ENCODE results near the gene SAMD4B. TPM values are rescaled to one million over a fixed set of nuclear protein-coding genes. Genes with fewer than 3 reads are reported as not detected.

The SAMD4B gene
- total RNA-seq, 3 donors from 2014 or later (not counting 1 experiment from before 2014, with no cell fraction given) = 67.8 to 80.8 (median 78.9) TPM

DNA sequence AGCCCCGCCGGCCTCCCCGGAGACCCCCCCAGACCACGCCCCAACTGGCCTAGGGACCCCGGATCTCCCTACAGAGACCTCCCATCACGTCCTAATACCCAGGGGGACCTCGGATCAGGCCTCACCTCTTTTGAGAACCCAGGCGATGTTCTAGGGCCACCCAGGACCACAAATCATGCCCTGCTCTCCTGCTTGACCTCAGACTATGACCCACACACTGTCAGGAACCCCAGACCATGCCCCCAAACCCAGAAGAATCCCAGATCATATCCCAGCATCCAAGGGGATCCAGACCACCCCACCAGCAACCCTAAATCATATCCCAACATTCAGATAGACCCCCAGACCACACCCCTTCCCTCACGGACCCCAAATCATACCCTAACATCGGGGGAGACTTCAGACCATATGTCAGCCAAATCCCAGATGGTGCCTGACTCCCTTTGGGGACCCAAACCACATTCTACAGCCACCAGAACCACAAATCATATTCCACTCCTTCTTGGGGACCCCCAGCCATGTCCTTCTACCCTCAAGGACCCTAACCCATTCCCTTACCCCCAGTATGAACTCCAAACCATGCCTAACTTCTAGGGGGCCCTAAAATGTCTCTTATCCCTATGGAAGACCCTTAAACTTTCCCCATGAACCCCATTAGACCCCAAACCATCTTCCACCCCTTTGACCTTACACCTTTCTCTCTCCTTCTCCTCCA is 20.9 kb upstream of the SAMD4B start:
- TF ChIP-seq, protein P1, sequence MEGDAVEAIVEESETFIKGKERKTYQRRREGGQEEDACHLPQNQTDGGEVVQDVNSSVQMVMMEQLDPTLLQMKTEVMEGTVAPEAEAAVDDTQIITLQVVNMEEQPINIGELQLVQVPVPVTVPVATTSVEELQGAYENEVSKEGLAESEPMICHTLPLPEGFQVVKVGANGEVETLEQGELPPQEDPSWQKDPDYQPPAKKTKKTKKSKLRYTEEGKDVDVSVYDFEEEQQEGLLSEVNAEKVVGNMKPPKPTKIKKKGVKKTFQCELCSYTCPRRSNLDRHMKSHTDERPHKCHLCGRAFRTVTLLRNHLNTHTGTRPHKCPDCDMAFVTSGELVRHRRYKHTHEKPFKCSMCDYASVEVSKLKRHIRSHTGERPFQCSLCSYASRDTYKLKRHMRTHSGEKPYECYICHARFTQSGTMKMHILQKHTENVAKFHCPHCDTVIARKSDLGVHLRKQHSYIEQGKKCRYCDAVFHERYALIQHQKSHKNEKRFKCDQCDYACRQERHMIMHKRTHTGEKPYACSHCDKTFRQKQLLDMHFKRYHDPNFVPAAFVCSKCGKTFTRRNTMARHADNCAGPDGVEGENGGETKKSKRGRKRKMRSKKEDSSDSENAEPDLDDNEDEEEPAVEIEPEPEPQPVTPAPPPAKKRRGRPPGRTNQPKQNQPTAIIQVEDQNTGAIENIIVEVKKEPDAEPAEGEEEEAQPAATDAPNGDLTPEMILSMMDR (IDR thresholded peaks at IDR 0.05) = no peak
- Mint-ChIP-seq H3K4me1 (peaks cover 35 to 49% of the 10 kb centered on the region in 2 donors), H3K9me3 (no peaks in the 10 kb centered on the region), H3K4me3 (peak overlapping the region; percentile 84), H3K27ac (peak overlapping the region; percentile 67 to 87), H3K27me3 (ENCODE audit: low read depth in 2 of 2) (no peaks in the 10 kb centered on the region), H3K36me3 (no peaks in the 10 kb centered on the region)
- intact Hi-C loops (cut with micrococcal nuclease) = no loop called here
- no peaks in the 10 kb centered on the region for H3K9me3 ChIP-seq (ENCODE audit: control insufficient read depth, insufficient read depth, low read length)
- DNase-seq (no peak), ATAC-seq (peak in 1 of 3 donors; percentile 23)
- H3K4me3 ChIP-seq (ENCODE audit: low read length) = no peak overlapping the region
- peaks cover 10% of the 10 kb centered on the region for H3K36me3 ChIP-seq (ENCODE audit: control insufficient read depth, insufficient read depth, low read length)
- H3K27me3 ChIP-seq (ENCODE audit: control insufficient read depth, insufficient read depth, low read length) = no peaks in the 10 kb centered on the region
- WGBS (ENCODE audit: insufficient coverage) = 11% methylated on average over 8 of the region's 10 CpGs
- peak overlapping the region; percentile 40 for H3K27ac ChIP-seq (ENCODE audit: low read length)
- H3K4me1 ChIP-seq (ENCODE audit: control insufficient read depth, insufficient read depth, low read length) = peaks cover 21% of the 10 kb centered on the region

DNA sequence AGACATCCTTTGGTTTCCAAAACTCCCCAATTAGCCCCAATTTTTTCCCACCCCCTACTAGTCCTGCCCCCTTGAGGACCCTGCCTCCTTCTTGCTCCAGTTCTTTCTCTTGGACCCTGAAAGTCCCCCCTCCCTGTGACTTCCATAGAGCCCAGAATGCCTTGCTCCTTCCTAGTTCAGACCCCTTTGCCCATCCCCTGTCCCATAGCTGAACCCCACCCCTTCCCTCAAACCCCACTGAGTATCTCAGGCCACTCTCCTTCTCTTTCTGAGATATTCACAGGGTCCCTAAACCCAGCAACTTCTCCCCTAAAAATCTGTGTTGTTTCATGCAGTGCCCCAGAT is 20.4 kb upstream of the SAMD4B start:
- no peak overlapping the region for H3K4me3 ChIP-seq (ENCODE audit: low read length)
- no peaks in the 10 kb centered on the region for H3K9me3 Mint-ChIP-seq
- peak overlapping the region; percentile 67 to 87 for H3K27ac Mint-ChIP-seq
- H3K36me3 ChIP-seq (ENCODE audit: control insufficient read depth, insufficient read depth, low read length) = peaks cover 10% of the 10 kb centered on the region
- peak overlapping the region; percentile 84 for H3K4me3 Mint-ChIP-seq
- H3K27me3 Mint-ChIP-seq (ENCODE audit: low read depth in 2 of 2) = no peaks in the 10 kb centered on the region
- peaks cover 35 to 49% of the 10 kb centered on the region in 2 donors for H3K4me1 Mint-ChIP-seq
- no peaks in the 10 kb centered on the region for H3K9me3 ChIP-seq (ENCODE audit: control insufficient read depth, insufficient read depth, low read length)
- H3K36me3 Mint-ChIP-seq = no peaks in the 10 kb centered on the region
- H3K27ac ChIP-seq (ENCODE audit: low read length) = no peak overlapping the region
- DNase-seq (no peak), ATAC-seq (no peak)
- TF ChIP-seq, protein P1 (IDR thresholded peaks at IDR 0.05) = no peak
- intact Hi-C loops (cut with micrococcal nuclease) = no loop called here
- peaks cover 21% of the 10 kb centered on the region for H3K4me1 ChIP-seq (ENCODE audit: control insufficient read depth, insufficient read depth, low read length)
- no peaks in the 10 kb centered on the region for H3K27me3 ChIP-seq (ENCODE audit: control insufficient read depth, insufficient read depth, low read length)

DNA sequence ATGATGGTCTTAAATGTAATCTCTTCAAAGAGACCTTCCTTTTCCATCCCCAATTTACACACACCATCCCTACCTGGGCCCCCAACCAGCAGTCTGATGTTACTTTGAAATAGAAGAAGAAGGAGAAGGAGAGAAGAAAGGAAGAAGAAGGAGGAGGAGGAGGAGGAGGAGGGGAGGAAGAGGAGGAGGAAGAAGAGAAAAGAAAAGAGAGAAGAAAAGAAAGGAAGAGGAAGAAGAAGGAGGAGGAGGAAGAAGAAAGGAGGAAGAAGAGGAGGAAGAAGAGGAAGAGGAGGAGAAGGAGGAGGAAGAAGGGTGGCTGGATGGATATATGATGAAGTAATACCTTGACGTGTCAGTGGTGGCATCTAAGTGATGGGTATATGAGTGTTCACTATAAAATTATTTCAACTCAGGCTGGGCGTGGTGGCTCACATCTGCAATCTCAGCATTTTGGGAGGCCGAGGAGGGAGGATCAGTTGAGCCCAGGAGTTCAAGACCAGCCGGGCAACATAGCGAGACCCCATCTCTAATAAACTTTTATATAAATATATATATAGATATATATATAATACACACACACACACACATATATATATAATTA is 17.9 kb upstream of the SAMD4B start:
- Mint-ChIP-seq H3K27me3 (ENCODE audit: low read depth in 2 of 2) (no peaks in the 10 kb centered on the region), H3K4me3 (no peak overlapping the region), H3K9me3 (no peaks in the 10 kb centered on the region), H3K4me1 (peaks cover 29 to 47% of the 10 kb centered on the region in 2 donors), H3K27ac (peak overlapping the region; percentile 3 to 5), H3K36me3 (no peaks in the 10 kb centered on the region)
- Histone ChIP-seq H3K4me3 (ENCODE audit: low read length) (no peak overlapping the region), H3K27me3 (ENCODE audit: control insufficient read depth, insufficient read depth, low read length) (no peaks in the 10 kb centered on the region), H3K36me3 (ENCODE audit: control insufficient read depth, insufficient read depth, low read length) (peaks cover 34% of the 10 kb centered on the region), H3K4me1 (ENCODE audit: control insufficient read depth, insufficient read depth, low read length) (peaks cover 34% of the 10 kb centered on the region), H3K27ac (ENCODE audit: low read length) (no peak overlapping the region), H3K9me3 (ENCODE audit: control insufficient read depth, insufficient read depth, low read length) (no peaks in the 10 kb centered on the region)
- WGBS (ENCODE audit: insufficient coverage) = 81% methylated on average over 2 of the region's 5 CpGs
- TF ChIP-seq, protein P1 (IDR thresholded peaks at IDR 0.05) = no peak
- intact Hi-C loops (cut with micrococcal nuclease) = no loop called here
- no peak for ATAC-seq
- no peak for DNase-seq
